H1 (cell line): Measurements from ENCODE around the gene OSM. TPM values are rescaled to one million over a fixed set of nuclear protein-coding genes. Genes with fewer than 3 reads are reported as not detected.

Experiments
- CTCF ChIA-PET: fragments of 300-600 bp; sonication (Branson Sonifier 250); formaldehyde crosslinking; loops from one replicate; lab custom pipeline; 2021; ENCODE audit not compliant: partially characterized antibody; lab: Charles Lee
- POLR2A ChIA-PET: fragments of 300-600 bp; sonication (Branson Sonifier 250); formaldehyde crosslinking; loops from one replicate; lab custom pipeline; 2021; ENCODE audit warnings: inconsistent platforms; ENCODE audit not compliant: partially characterized antibody; lab: Charles Lee
- DNase-seq, 2 experiments: peaks; one replicate each; pipeline versions ENCODE4 v3.0.0 to v3.0.0-alpha.2; 2010 to 2022; ENCODE audit warnings: low spot score in 2 of 2, low read depth in 1 of 2, mixed read lengths in 1 of 2
- FAIRE-seq: peaks from 2 replicates; lab custom pipeline; 2011; peaks lifted over from hg19 to GRCh38; lab: Jason Lieb, UNC
- H2AFZ ChIP-seq: 2 replicates; pipeline ENCODE4 v1.8.1; 2012; ENCODE audit warnings: low read length, inconsistent platforms
- H2AK5ac ChIP-seq: 2 replicates; pipeline ENCODE4 v1.6.1; 2013; ENCODE audit warnings: low read depth, low read length
- H2BK120ac ChIP-seq: replicated peaks from 2 replicates; pipeline ENCODE3; 2013; ENCODE audit warnings: low read depth, low read length, inconsistent platforms
- H2BK12ac ChIP-seq: 2 replicates; pipeline ENCODE4 v1.6.1; 2013; ENCODE audit warnings: low read depth, low read length
- H2BK15ac ChIP-seq: 2 replicates; pipeline ENCODE4 v1.6.1; 2013; ENCODE audit warnings: low read length
- H2BK20ac ChIP-seq: 2 replicates; pipeline ENCODE4 v1.6.1; 2013; ENCODE audit warnings: low read length
- H2BK5ac ChIP-seq: 2 replicates; pipeline ENCODE4 v1.6.1; 2013; ENCODE audit warnings: low read depth, low read length
- H3K14ac ChIP-seq: 2 replicates; pipeline ENCODE4 v1.6.1; 2013; ENCODE audit warnings: inconsistent platforms; ENCODE audit not compliant: insufficient read length
- H3K18ac ChIP-seq: 2 replicates; pipeline ENCODE4 v1.6.1; 2013; ENCODE audit warnings: low read length; ENCODE audit errors: extremely low read depth
- H3K23ac ChIP-seq: 2 replicates; pipeline ENCODE4 v1.6.1; 2013; ENCODE audit warnings: inconsistent platforms; ENCODE audit not compliant: insufficient read length
- H3K23me2 ChIP-seq: 2 replicates; pipeline ENCODE4 v1.6.1; 2013; ENCODE audit warnings: low read depth, low read length
- H3K27ac ChIP-seq: 2 replicates; pipeline ENCODE4 v1.6.1; 2011; ENCODE audit warnings: low read depth, low read length, inconsistent platforms
- H3K27me3 ChIP-seq, 4 experiments: replicated peaks in 1 of 4; 1 replicate in 1 of 4; 2 replicates in 3 of 4; pipeline versions ENCODE4 v1.6.1 to v1.8.1; 2011 to 2013; ENCODE audit warnings: low read length in 3 of 4, mild to moderate bottlenecking in 3 of 4, inconsistent platforms in 2 of 4, mixed read lengths in 2 of 4, moderate library complexity in 1 of 4; ENCODE audit not compliant: control insufficient read depth in 3 of 4, insufficient read depth in 3 of 4; ENCODE audit errors: extremely low read depth in 1 of 4
- H3K36me3 ChIP-seq, 4 experiments: 2 replicates each; pipeline versions ENCODE4 v1.6.1 to v1.8.1; 2011 to 2013; ENCODE audit warnings: mild to moderate bottlenecking in 4 of 4, low read length in 3 of 4, moderate library complexity in 2 of 4, control low read depth in 1 of 4, inconsistent platforms in 1 of 4; ENCODE audit not compliant: insufficient read depth in 4 of 4, control insufficient read depth in 2 of 4
- H3K4ac ChIP-seq: replicated peaks from 2 replicates; pipeline ENCODE3; 2013; ENCODE audit warnings: low read length, low read depth, mixed read lengths, inconsistent platforms; ENCODE audit not compliant: insufficient read length
- H3K4me1 ChIP-seq, 4 experiments: replicated peaks in 1 of 4; 1 replicate in 1 of 4; 2 replicates in 3 of 4; pipeline versions ENCODE4 v1.6.1 to v1.8.1; 2011 to 2013; ENCODE audit warnings: low read length in 3 of 4, inconsistent platforms in 2 of 4, mixed read lengths in 1 of 4; ENCODE audit not compliant: insufficient read depth in 4 of 4, control insufficient read depth in 3 of 4
- H3K4me2 ChIP-seq, 2 experiments: 2 replicates each; pipeline versions ENCODE4 v1.6.1 to v1.8.1; 2011 to 2013; ENCODE audit warnings: low read depth in 2 of 2, low read length in 2 of 2, control low read depth in 1 of 2, inconsistent platforms in 1 of 2, mild to moderate bottlenecking in 1 of 2; ENCODE audit not compliant: insufficient read depth in 1 of 2
- H3K4me3 ChIP-seq, 4 experiments: fragments of 200-600, 300-600 bp in 1 of 4; sonication (generic), shearing (Covaris generic), sonication (Bioruptor Twin) in 1 of 4; 2 replicates each; pipeline versions ENCODE4 v1.5.1 to v1.8.1; 2011 to 2016; ENCODE audit warnings: low read length in 4 of 4, low read depth in 3 of 4, control low read depth in 2 of 4, inconsistent platforms in 2 of 4, mild to moderate bottlenecking in 2 of 4, mixed read lengths in 1 of 4, moderate library complexity in 1 of 4; ENCODE audit not compliant: insufficient read depth in 2 of 4; ENCODE audit errors: extremely low read depth in 1 of 4
- H3K56ac ChIP-seq: replicated peaks from 2 replicates; pipeline ENCODE3; 2013; ENCODE audit warnings: low read depth, mild to moderate bottlenecking, mixed read lengths, low read length, inconsistent platforms; ENCODE audit not compliant: insufficient read length
- H3K79me1 ChIP-seq: 2 replicates; pipeline ENCODE4 v1.6.1; 2013; ENCODE audit warnings: low read depth, low read length, control low read depth
- H3K79me2 ChIP-seq, 2 experiments: 2 replicates each; pipeline versions ENCODE4 v1.6.1 to v1.8.1; 2012 to 2013; ENCODE audit warnings: low read length in 2 of 2, mild to moderate bottlenecking in 2 of 2, inconsistent platforms in 1 of 2; ENCODE audit not compliant: insufficient read depth in 2 of 2, control insufficient read depth in 1 of 2
- H3K9ac ChIP-seq, 4 experiments: replicated peaks in 1 of 4; 1 replicate in 1 of 4; 2 replicates in 3 of 4; pipeline versions ENCODE4 v1.6.1 to v1.8.1; 2011 to 2013; ENCODE audit warnings: low read depth in 3 of 4, low read length in 3 of 4, control low read depth in 2 of 4, mild to moderate bottlenecking in 2 of 4, moderate library complexity in 2 of 4, inconsistent platforms in 1 of 4; ENCODE audit errors: extremely low read depth in 1 of 4
- H3K9me3 ChIP-seq, 2 experiments: 2 replicates each; pipeline versions ENCODE4 v1.6.1 to v1.8.1; 2012 to 2013; ENCODE audit warnings: mild to moderate bottlenecking in 2 of 2, moderate library complexity in 2 of 2, control low read depth in 1 of 2, inconsistent platforms in 1 of 2, low read depth in 1 of 2, low read length in 1 of 2, mixed read lengths in 1 of 2; ENCODE audit not compliant: insufficient read depth in 2 of 2
- H4K20me1 ChIP-seq, 2 experiments: replicated peaks in 1 of 2; 2 replicates each; pipeline versions ENCODE3 to v1.8.1; 2011 to 2013; ENCODE audit warnings: inconsistent platforms in 2 of 2, low read length in 2 of 2, mild to moderate bottlenecking in 1 of 2; ENCODE audit not compliant: insufficient read depth in 2 of 2, control insufficient read depth in 1 of 2
- H4K5ac ChIP-seq: 2 replicates; pipeline ENCODE4 v1.6.1; 2013; ENCODE audit warnings: low read length, low read depth, mixed read lengths, inconsistent platforms; ENCODE audit not compliant: insufficient read length
- H4K8ac ChIP-seq: 2 replicates; pipeline ENCODE4 v1.8.0; 2013; ENCODE audit warnings: mild to moderate bottlenecking, moderate library complexity, low read length, inconsistent platforms; ENCODE audit not compliant: insufficient read depth; ENCODE audit errors: extremely low read depth
- H4K91ac ChIP-seq: replicated peaks from 2 replicates; pipeline ENCODE3; 2013; ENCODE audit warnings: low read length, mixed read lengths, inconsistent platforms; ENCODE audit not compliant: insufficient read length
- EZH2 ChIP-seq: fragments of 200-600 bp; sonication (generic); IDR thresholded peaks from 2 replicates; pipeline ENCODE4 v1.7.1; 2012; ENCODE audit warnings: low read depth, mild to moderate bottlenecking, moderate library complexity, low read length, inconsistent platforms; ENCODE audit not compliant: severe bottlenecking
- MAFK ChIP-seq: IDR thresholded peaks from 2 replicates; pipeline ENCODE4 v1.6.1; 2012; ENCODE audit warnings: low read depth, mild to moderate bottlenecking, improper control_type of control experiment, low read length
- NRF1 ChIP-seq: IDR thresholded peaks from 2 replicates; pipeline ENCODE4 v1.6.1; 2011; ENCODE audit warnings: mild to moderate bottlenecking, low read depth, low read length, improper control_type of control experiment
- POLR2A ChIP-seq, 2 experiments: IDR thresholded peaks; 1 replicate in 1 of 2; 2 replicates in 1 of 2; pipeline ENCODE4 v1.6.1; 2011; ENCODE audit warnings: low read depth in 2 of 2, low read length in 2 of 2, mild to moderate bottlenecking in 2 of 2; ENCODE audit errors: control extremely low read depth in 1 of 2
- SRF ChIP-seq: IDR thresholded peaks from 2 replicates; pipeline ENCODE4 v1.6.1; 2011; ENCODE audit warnings: mild to moderate bottlenecking, low read depth, low read length, moderate library complexity
- TAF1 ChIP-seq: IDR thresholded peaks from 2 replicates; pipeline ENCODE4 v1.6.1; 2011; ENCODE audit warnings: mild to moderate bottlenecking, low read depth, low read length
- TBP ChIP-seq: IDR thresholded peaks from 2 replicates; pipeline ENCODE4 v1.6.1; 2011; ENCODE audit warnings: low read depth, low read length, improper control_type of control experiment
- WGBS, 2 experiments: shearing (Covaris generic) in 1 of 2; methylation state at CpG; one replicate each; pipeline versions ENCODE4 v1.1.6 to v1.1.7; 2013 to 2015; ENCODE audit warnings: low lambda C conversion rate in 2 of 2, mixed read lengths in 2 of 2, inconsistent platforms in 1 of 2, low coverage in 1 of 2, missing lambda C conversion rate in 1 of 2; ENCODE audit not compliant: insufficient replicate concordance in 2 of 2, insufficient coverage in 1 of 2, insufficient read length in 1 of 2; ENCODE audit errors: extremely low coverage in 1 of 2, missing lambda C conversion rate in 1 of 2; 5-methylcytosine and 5-hydroxymethylcytosine counted together
- long read RNA-seq, 2 experiments: library from RNA in 1 of 2; library from capped mRNA in 1 of 2; stranded (forward); transcript quantifications; one replicate each; pipeline ENCODE4 v2.0.0, GENCODE V29; 2021; ENCODE audit warnings: inconsistent platforms in 1 of 2
- polyA minus RNA-seq, 3 experiments: library from RNA; depleted of rRNA, polyadenylated mRNA; stranded (reverse); fragments of >200 nt; gene quantifications; 1 replicate in 2 of 3; 2 replicates in 1 of 3; pipeline ENCODE4 v1.2.3, GENCODE V29; 2011
- polyA plus RNA-seq, 7 experiments: library from polyadenylated mRNA; depleted of rRNA in 3 of 7; stranded (reverse) in 5 of 7; unstranded in 2 of 7; fragments of >200 nt in 5 of 7; fragments of 200-250 nt in 2 of 7; gene quantifications; 1 replicate in 5 of 7; 2 replicates in 1 of 7; 4 replicates in 1 of 7; pipeline versions ENCODE4 v1.2.1 to v1.2.3, GENCODE V29; 2011 to 2013; ENCODE audit warnings: missing spikeins in 2 of 7, mixed read lengths in 2 of 7
- total RNA-seq: library from RNA; stranded (reverse); fragmentation: NEBNext Ultra II Directional; extraction: Animal tissue kit (Norgen Biotek cat#: 25700); gene quantifications from 2 replicates; pipeline ENCODE4 v1.2.1, GENCODE V29; 2021

OSM gene
- total RNA-seq, result not detected in 2 replicates
- not detected in 2 replicates for polyA plus RNA-seq (2011; rRNA removed)
- polyA plus RNA-seq (2011; cell fraction: cytosol; rRNA removed), result not detected
- not detected for polyA plus RNA-seq (2011; cell fraction: nucleus; rRNA removed)
- polyA plus RNA-seq (2012, experiment 1 of 2), result not detected in 4 replicates
- not detected for polyA plus RNA-seq (2012, experiment 2 of 2)
- polyA plus RNA-seq (2013, experiment 1 of 2), result not detected
- not detected for polyA plus RNA-seq (2013, experiment 2 of 2)
- not detected in 2 replicates for polyA minus RNA-seq (2011; rRNA and poly(A)+ RNA removed)
- not detected for polyA minus RNA-seq (2011; cell fraction: cytosol; rRNA and poly(A)+ RNA removed)
- polyA minus RNA-seq (2011; cell fraction: nucleus; rRNA and poly(A)+ RNA removed), result not detected
- long read RNA-seq, experiment 1, result 0 reads
- long read RNA-seq, experiment 2, result 0 reads

- no peak within 1 kb of the TSS for H3K56ac ChIP-seq
- H3K9ac ChIP-seq, result no peak within 1 kb of the TSS; a peak in 1 of 7 replicates
- H2BK5ac ChIP-seq, result no peak within 1 kb of the TSS
- H3K23me2 ChIP-seq, result no peaks in the 10 kb centered on the region
- no peak within 1 kb of the TSS for H4K91ac ChIP-seq
- H2BK15ac ChIP-seq, result no peak within 1 kb of the TSS
- H3K4me2 ChIP-seq, result no peak within 1 kb of the TSS
- no peak within 1 kb of the TSS for H3K4me3 ChIP-seq
- H3K4me1 ChIP-seq, result peaks cover 0 to 2% (median under 1%) of the 10 kb centered on the region in 4 experiments; a peak in 1 of 7 replicates
- H3K4ac ChIP-seq, result no peak within 1 kb of the TSS
- no peaks in the 10 kb centered on the region for H3K79me1 ChIP-seq
- 83% methylated on average over 24 of the region's 35 CpGs; no CpG with 5 or more reads in 1 of the 2 experiments for WGBS, 2 experiments
- H3K36me3 ChIP-seq, result no peaks in the 10 kb centered on the region
- H2BK120ac ChIP-seq, result no peak within 1 kb of the TSS
- H3K18ac ChIP-seq, result no peak within 1 kb of the TSS; the same call in 1 of the 2 replicates
- H2AK5ac ChIP-seq, result no peak within 1 kb of the TSS
- H3K23ac ChIP-seq, result no peak within 1 kb of the TSS
- POLR2A ChIA-PET, result no interaction called here
- H3K27ac ChIP-seq, result no peak within 1 kb of the TSS
- H3K27me3 ChIP-seq, result no peaks in the 10 kb centered on the region; a peak in 2 of 7 replicates
- no peak for DNase-seq
- H4K5ac ChIP-seq, result no peak within 1 kb of the TSS
- H3K9me3 ChIP-seq, result no peaks in the 10 kb centered on the region
- no peak for FAIRE-seq
- no peak within 1 kb of the TSS for H2AFZ ChIP-seq
- H3K14ac ChIP-seq, result no peak within 1 kb of the TSS
- H3K79me2 ChIP-seq, result no peaks in the 10 kb centered on the region
- H2BK20ac ChIP-seq, result no peak within 1 kb of the TSS
- H4K20me1 ChIP-seq, result no peaks in the 10 kb centered on the region
- CTCF ChIA-PET, result interaction anchor here (1.6 to 2.6 kb wide), 2 partner anchors 21 to 57 kb away, joined by 4 to 12 read pairs; no protein-coding TSS in a partner anchor
- H4K8ac ChIP-seq, result peak within 1 kb of the TSS; percentile 29; the same call in 1 of the 2 replicates
- peak within 1 kb of the TSS; percentile 50; the same call in 1 of the 2 replicates for H2BK12ac ChIP-seq
- TF ChIP-seq SRF (no peak), EZH2 (no peak), TAF1 (no peak), MAFK (no peak), TBP (no peak), NRF1 (no peak), POLR2A (IDR thresholded peaks at IDR 0.05; ENCODE audit: control extremely low read depth in 1 of 2, low read depth in 2 of 2, low read length in 2 of 2) (no peak)
Measured at GRCh38 chr22:30266445-30267381, at the start of gene OSM. TSS of gene OSM (minus strand) at chr22:30266851. CDS start at chr22:30266799, 52 bp downstream.
